Heart right ventricle (tissue), 16 donors: ENCODE data around the gene KRTAP10-1. TPM values are rescaled to one million over a fixed set of nuclear protein-coding genes. Genes with fewer than 3 reads are reported as not detected.
"Not testable (repeated sequence)": the region's sequence is repeated elsewhere in the genome, so short reads cannot be mapped to it uniquely, and the experiment has no call there.

Experiments used
- ATAC-seq, 8 donors: fragments of 200-7000 bp; cut with Tn5 transposase; one replicate each; pipeline ENCODE4 v1.9.1; 2020; ENCODE audit warnings: mild to moderate bottlenecking in 8 of 8, moderate library complexity in 8 of 8, moderate number of reproducible peaks in 1 of 8
- DNase-seq, 2 donors: peaks; one replicate each; pipeline ENCODE4 v3.0.0-alpha.2; 2020
- H3K27ac ChIP-seq, 10 donors: fragments of 200-600 bp; sonication (generic) in 2 of 10; one replicate each; pipeline versions ENCODE4 v1.5.0 to v1.8.0; 2020 to 2022; ENCODE audit warnings: mild to moderate bottlenecking in 3 of 10
- H3K27me3 ChIP-seq, 7 donors: fragments of 200-600 bp; one replicate each; pipeline ENCODE4 v1.8.0; 2021 to 2022; ENCODE audit warnings: mild to moderate bottlenecking in 2 of 7
- H3K36me3 ChIP-seq, 9 donors: fragments of 200-600 bp; sonication (generic) in 1 of 9; one replicate each; pipeline versions ENCODE4 v1.5.0 to v1.8.0; 2020 to 2022; ENCODE audit warnings: mild to moderate bottlenecking in 2 of 9
- H3K4me1 ChIP-seq, 9 donors: fragments of 200-600 bp; sonication (generic) in 1 of 9; one replicate each; pipeline versions ENCODE4 v1.5.0 to v1.8.0; 2020 to 2022; ENCODE audit warnings: mild to moderate bottlenecking in 4 of 9
- H3K4me3 ChIP-seq, 10 donors: fragments of 200-600 bp; sonication (generic) in 2 of 10; one replicate each; pipeline versions ENCODE4 v1.5.0 to v1.8.0; 2020 to 2022; ENCODE audit warnings: mild to moderate bottlenecking in 7 of 10, moderate library complexity in 2 of 10
- H3K9me3 ChIP-seq, 11 donors: fragments of 200-600 bp in 10 of 11; sonication (generic) in 2 of 11; one replicate each; pipeline versions ENCODE4 v1.5.0 to v1.8.0; 2013 to 2022; ENCODE audit warnings: mild to moderate bottlenecking in 2 of 11, control low read depth in 1 of 11, moderate library complexity in 1 of 11
- CTCF ChIP-seq, 9 donors: fragments of 200-600 bp; sonication (generic) in 2 of 9; IDR thresholded peaks; one replicate each; pipeline versions ENCODE4 v1.5.0 to v1.8.0; 2021 to 2022; ENCODE audit warnings: antibody characterized with exemption in 9 of 9, mild to moderate bottlenecking in 5 of 9, moderate library complexity in 1 of 9
- WGBS, 2 donors: extraction: QIAGEN DNeasy Blood & Tissue Kit; methylation state at CpG; one replicate each; pipeline ENCODE4 v1.1.7; 2013; ENCODE audit warnings: inconsistent platforms in 1 of 2; 5-methylcytosine and 5-hydroxymethylcytosine counted together
- intact Hi-C, 10 donors: fragments of 100-400 bp; cut with DNase I; formaldehyde crosslinking; loops; one replicate each; pipeline versions ENCODE4 v1.11.1 to v1.14.2; 2022
- polyA plus RNA-seq, 2 donors: library from polyadenylated mRNA; stranded (reverse); fragments of 200-250 nt; gene quantifications; one replicate each; pipeline ENCODE4 v1.2.3, GENCODE V29; 2013
- total RNA-seq, 10 donors: library from RNA; stranded (reverse); fragmentation: NEBNext Ultra II Directional in 3 of 10; extraction: Animal tissue kit (Norgen Biotek cat#: 25700) in 3 of 10; gene quantifications; one replicate each; pipeline versions ENCODE4 v1.2.1 to v1.2.4, GENCODE V29; 2021 to 2023
- donor health status: Arrhythmogenic right ventricular cardiomyopathy.
- donor health status: ischemic (EF 13 %, LVEDD 7.1; RV severe dilation, severe dysfunction).
- donor health status: healthy with polysubstance abuse.
- donor health status: DM: no; HTN: yes; CAD: no.
- donor health status: DM: no; HTN: no; CAD: no.
- donor health status: ischemic (EF 25% LVEDD 6.9; RV normal size, moderate dysfunction).
- donor health status: ischemic (EF 25% LVEDD 5.7; RV mildly dilated, moderate dysfunction).
- donor health status: healthy.
- donor health status: DM: yes; HTN: yes; CAD: no.
- donor health status: Ischemic cardiomyopathy.
- donor health status: ischemic (EF 35%, LVEDD 5.7; RV mildly dilated, moderate dysfunction).
- donor health status: nonischemic (EF 11% LVEDD 7.7; RV severe dilation, severe dysfunction).
- donor health status: DM: yes; HTN: yes; CAD: no.
- donor health status: PGD.
- donor health status: ischemic (EF 29% LVEDD 5.4; RV normal size, mild dysfunction).
- donor health status: nonischemic (EF 23%, LVEDD 6.1; RV moderate dilation, normal function).

KRTAP10-1 gene
- total and polyA plus RNA-seq, 12 donors: not detected

GRCh38 chr21:44558695-44559094 is 18.7 kb upstream of the KRTAP10-1 start, which contains the start of gene KRTAP10-3:
Gene KRTAP10-3, minus strand, starts transcription at chr21:44558795. Its CDS starts 80 bp downstream, at chr21:44558715.
- intact Hi-C loops: loop anchor here in 1 of 10 donors (10.0 kb wide), 1 partner anchor 64 kb away; no protein-coding TSS in a partner anchor
- WGBS, 2 donors: 37 to 47% methylated on average over 5 of the region's 5 CpGs
- Histone ChIP-seq H3K27me3 (peaks cover 0 to 43% (median 40%) of the 10 kb centered on the region in 7 donors), H3K27ac (no peak within 1 kb of the TSS), H3K9me3 (peaks cover 0 to 30% (median under 1%) of the 10 kb centered on the region in 11 donors), H3K4me1 (no peaks in the 10 kb centered on the region), H3K36me3 (no peaks in the 10 kb centered on the region), H3K4me3 (no peak within 1 kb of the TSS)
- no peak for TF ChIP-seq CTCF (IDR thresholded peaks at IDR 0.05)
- ATAC-seq (no peak), DNase-seq (no peak)

GRCh38 chr21:44558329-44558675 is 18.3 kb upstream of the KRTAP10-1 start:
- Histone ChIP-seq H3K27me3 (peaks cover 0 to 47% (median 40%) of the 10 kb centered on the region in 7 donors), H3K9me3 (peaks cover 0 to 30% (median 0%) of the 10 kb centered on the region in 11 donors)
- DNase-seq, ATAC-seq, H3K36me3 ChIP-seq, H3K27ac ChIP-seq, H3K4me3 ChIP-seq, H3K4me1 ChIP-seq: not testable (repeated sequence)
- intact Hi-C loops: loop anchor here in 1 of 10 donors (10.0 kb wide), 1 partner anchor 64 kb away; no protein-coding TSS in a partner anchor
- 64 to 79% methylated on average over 7 to 10 of the region's 10 CpGs for WGBS, 2 donors

- H3K9me3 ChIP-seq: peaks cover 0 to 28% (median 0%) of the 10 kb centered on the region in 11 donors
- ATAC-seq: no peak
- H3K27me3 ChIP-seq: peaks cover 0 to 53% (median 41%) of the 10 kb centered on the region in 7 donors
- WGBS, 2 donors: 45 to 47% methylated on average over 30 of the region's 30 CpGs
- H3K4me1 ChIP-seq: no peaks in the 10 kb centered on the region
- TF ChIP-seq CTCF (IDR thresholded peaks at IDR 0.05): no peak
- no peak overlapping the region for H3K4me3 ChIP-seq
- no peaks in the 10 kb centered on the region for H3K36me3 ChIP-seq
- DNase-seq: no peak
- intact Hi-C loops: loop anchor here in 1 of 10 donors (10.0 kb wide), 1 partner anchor 63 kb away; no protein-coding TSS in a partner anchor
- H3K27ac ChIP-seq: no peak overlapping the region
Observed at GRCh38 chr21:44557491-44558328, 17.7 kb upstream of the KRTAP10-1 start.

GRCh38 chr21:44556879-44557278 is 16.9 kb upstream of the KRTAP10-1 start:
- H3K4me1 ChIP-seq: no peaks in the 10 kb centered on the region
- WGBS, 2 donors: 76 to 77% methylated on average over 9 of the region's 9 CpGs
- H3K4me3 ChIP-seq: no peak overlapping the region
- H3K27me3 ChIP-seq: peaks cover 0 to 61% (median 48%) of the 10 kb centered on the region in 7 donors
- no peak overlapping the region for H3K27ac ChIP-seq
- peaks cover 0 to 20% (median 0%) of the 10 kb centered on the region in 11 donors for H3K9me3 ChIP-seq
- no peak for DNase-seq
- TF ChIP-seq CTCF (IDR thresholded peaks at IDR 0.05): no peak
- ATAC-seq: no peak
- intact Hi-C loops: loop anchor here in 1 of 10 donors (10.0 kb wide), 1 partner anchor 62 kb away; no protein-coding TSS in a partner anchor
- no peaks in the 10 kb centered on the region for H3K36me3 ChIP-seq
